Myometrial cell (primary cell): ENCODE measurements around the gene GPR4. TPM values are rescaled to one million over a fixed set of nuclear protein-coding genes. Genes with fewer than 3 reads are reported as not detected.

Experiments
- total RNA-seq: library from RNA; depleted of rRNA; stranded (reverse); fragments of >200 nt; gene quantifications from 2 replicates; pipeline ENCODE4 v1.2.3, GENCODE V29; 2015

The GPR4 gene
- total RNA-seq = 0.29 and 0.53 TPM in 2 replicates

GRCh38 chr19:45601524-45602374 is at the start of gene GPR4:
Gene GPR4, minus strand, starts transcription at chr19:45602212. Its CDS starts 10,346 bp downstream, at chr19:45591866.

GRCh38 chr19:45638930-45639729 is 37.1 kb upstream of the GPR4 start, which contains the start of gene EML2:
Gene EML2, minus strand, starts transcription at chr19:45639397. Its CDS starts 21 bp downstream, at chr19:45639376.

GRCh38 chr19:45584332-45585157 is 17.5 kb downstream of the GPR4 start, which contains the start of gene OPA3:
Gene OPA3, minus strand, starts transcription at chr19:45584802. Its CDS starts 38 bp downstream, at chr19:45584764.

Other genes starting within 250 kb of the GPR4 start
- 47.9 and 50.9 TPM in 2 replicates for gene ERCC2, start 231.6 kb downstream of the GPR4 start, total RNA-seq
- 1.4 and 1.7 TPM in 2 replicates for gene PPP1R13L, start 197.1 kb downstream of the GPR4 start, total RNA-seq
- gene POLR1G, start 195.6 kb downstream of the GPR4 start, total RNA-seq = 3.2 and 5.5 TPM in 2 replicates
- 177 and 211 TPM in 2 replicates for gene ERCC1, start 178.3 kb downstream of the GPR4 start, total RNA-seq
- 3.7 and 4.4 TPM in 2 replicates for gene FOSB, start 134.2 kb downstream of the GPR4 start, total RNA-seq
- 15.1 and 20.2 TPM in 2 replicates for gene RTN2, start 105.2 kb downstream of the GPR4 start, total RNA-seq
- gene PPM1N, start 103.8 kb downstream of the GPR4 start, total RNA-seq = 0.58 and 5.1 TPM in 2 replicates
- gene VASP, start 94.7 kb downstream of the GPR4 start, total RNA-seq = 111 and 143 TPM in 2 replicates
- 6.1 and 14.7 TPM in 2 replicates for gene OPA3, start 17.4 kb downstream of the GPR4 start, total RNA-seq
- gene EML2, start 37.2 kb upstream of the GPR4 start, total RNA-seq = 43.2 and 45.6 TPM in 2 replicates
- 0.18 TPM in 1 of 2 replicates, not detected in the other for gene GIPR, start 66.0 kb upstream of the GPR4 start, total RNA-seq
- gene SNRPD2, start 89.7 kb upstream of the GPR4 start, total RNA-seq = 306 and 318 TPM in 2 replicates
- 29.2 and 49.6 TPM in 2 replicates for gene QPCTL, start 90.5 kb upstream of the GPR4 start, total RNA-seq
- 8.7 and 8.9 TPM in 2 replicates for gene FBXO46, start 128.7 kb upstream of the GPR4 start, total RNA-seq
- gene MEIOSIN, start 131.2 kb upstream of the GPR4 start, total RNA-seq = not detected in 2 replicates
- gene SIX5, start 167.0 kb upstream of the GPR4 start, total RNA-seq = 16.1 and 21.0 TPM in 2 replicates
- 17.6 and 23.9 TPM in 2 replicates for gene DMPK, start 180.3 kb upstream of the GPR4 start, total RNA-seq
- 30.8 and 31.1 TPM in 2 replicates for gene DMWD, start 190.6 kb upstream of the GPR4 start, total RNA-seq
- not detected in 2 replicates for gene RSPH6A, start 213.1 kb upstream of the GPR4 start, total RNA-seq